GM18909 (cell line): ENCODE data around the gene SLC22A23.

Experiments used
- ATAC-seq: cut with Tn5 transposase; IDR thresholded peaks from one replicate; pipeline ENCODE4 v1.9.1; 2021; ENCODE audit warnings: mild to moderate bottlenecking; ENCODE audit not compliant: unreplicated experiment, poor library complexity

SLC22A23 gene

DNA sequence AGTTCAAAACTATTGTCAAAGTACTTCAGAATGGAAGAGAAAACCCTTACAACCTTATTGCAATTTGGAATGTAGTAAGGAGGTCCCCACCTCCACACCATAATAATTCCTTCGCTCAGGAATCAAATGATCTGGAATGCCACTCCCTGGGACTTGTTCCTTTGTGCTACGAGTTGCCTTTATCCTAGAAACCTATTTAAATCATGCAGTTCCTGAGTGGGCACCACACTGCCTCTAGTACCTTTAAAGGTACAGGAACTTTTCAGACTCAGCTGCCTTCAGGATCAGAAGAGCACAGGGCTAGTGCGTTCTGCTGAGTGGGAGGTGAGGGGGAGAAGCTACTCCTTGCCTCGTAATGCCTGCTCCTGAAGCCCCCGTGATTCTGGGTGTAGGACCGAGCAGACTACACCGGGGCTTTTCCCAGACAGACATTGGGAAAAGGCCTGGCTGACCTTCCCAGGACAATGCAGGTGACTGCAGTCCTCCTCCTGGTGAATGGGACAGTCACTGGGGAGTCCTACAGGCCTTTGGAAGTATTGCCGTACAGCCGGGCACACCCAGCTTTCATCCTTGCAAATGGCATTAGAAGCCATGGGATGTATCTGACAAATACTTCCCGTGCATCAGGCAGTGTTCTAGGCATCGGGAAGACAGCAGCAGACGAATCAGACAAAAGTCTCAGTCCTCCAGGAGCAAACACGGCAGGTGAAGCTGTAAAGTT is 217.6 kb downstream of the SLC22A23 start:
- ATAC-seq = no peak

DNA sequence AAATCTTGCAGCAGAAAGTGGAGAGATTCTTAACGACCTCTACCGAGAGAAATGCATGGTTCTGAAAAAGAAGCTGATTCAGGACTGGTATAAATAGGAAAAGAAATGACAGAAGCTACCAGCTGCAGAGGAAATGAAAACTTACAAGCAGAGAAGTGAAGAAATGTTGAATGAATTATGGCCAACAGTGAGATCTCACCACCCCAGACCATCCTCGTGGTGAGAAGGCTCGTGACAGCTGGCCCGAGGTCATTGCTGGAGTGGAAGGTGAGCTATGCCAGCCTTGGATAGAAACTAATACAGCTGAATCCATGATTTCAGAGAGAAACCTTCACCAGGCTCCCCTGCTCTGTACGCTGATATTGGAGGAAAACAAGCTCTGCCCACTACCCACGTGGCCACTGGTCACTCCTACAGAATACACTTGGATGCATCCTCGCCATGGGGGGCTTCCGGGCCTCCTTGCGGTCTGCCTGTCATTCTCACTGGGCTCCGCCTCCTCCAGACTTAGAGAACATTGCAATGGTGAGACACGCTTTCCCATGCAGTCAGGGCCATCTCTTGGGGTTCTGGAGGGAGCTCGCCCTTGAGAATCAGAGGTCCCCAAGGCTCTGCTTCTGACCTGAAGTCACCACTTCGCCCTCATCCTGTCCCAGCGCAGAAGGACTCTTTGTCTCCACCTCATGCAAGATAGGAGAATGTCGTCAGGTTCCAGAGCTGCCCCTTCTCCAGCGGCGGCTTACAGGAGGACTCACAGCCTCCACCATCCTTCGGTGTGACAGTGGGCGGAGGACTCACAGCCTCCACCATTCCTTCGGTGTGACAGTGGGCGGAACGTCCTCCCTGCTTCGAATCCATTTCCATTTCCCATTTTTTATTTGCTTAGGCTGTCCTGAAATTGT is 218.8 kb downstream of the SLC22A23 start:
- ATAC-seq = no peak

DNA sequence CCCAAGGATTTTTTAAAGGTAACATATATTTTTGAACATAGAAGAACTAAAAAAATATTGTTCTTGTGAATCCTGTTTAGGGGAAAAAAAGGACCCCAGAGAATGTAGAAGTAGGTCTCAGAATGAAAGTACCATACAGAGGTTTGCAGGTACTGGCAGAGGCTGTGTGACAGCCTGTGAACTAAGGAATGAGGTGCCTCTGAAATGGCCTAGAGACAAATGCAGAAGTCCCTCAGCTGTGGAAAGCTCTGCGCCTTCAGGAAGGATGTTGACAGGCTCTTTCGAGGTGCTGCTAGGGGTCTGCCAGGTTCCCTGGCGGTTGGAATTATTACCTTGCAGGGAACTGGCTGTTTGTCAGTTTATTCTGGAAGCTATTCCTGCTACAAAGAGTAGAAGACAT is 220.8 kb downstream of the SLC22A23 start:
- no peak for ATAC-seq

DNA sequence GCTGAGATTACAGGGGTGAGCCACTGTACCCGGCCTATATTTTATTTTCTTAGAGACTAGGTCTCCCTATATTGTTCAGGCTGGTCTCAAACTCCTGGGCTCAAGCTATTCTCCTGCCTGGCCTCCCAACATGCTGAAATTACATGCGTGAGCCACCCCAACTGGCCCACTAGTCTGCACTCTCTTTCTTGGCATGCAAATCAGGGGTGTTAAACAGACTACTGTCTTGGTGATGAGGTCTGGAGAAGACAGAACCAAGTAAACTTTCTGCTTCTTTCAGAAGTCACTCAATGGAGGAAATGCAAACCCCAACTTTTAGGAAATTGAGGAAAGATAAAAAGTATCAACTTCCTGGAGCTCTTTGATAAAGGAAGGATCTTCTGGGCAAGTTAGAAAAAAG is 221.4 kb downstream of the SLC22A23 start:
- no peak for ATAC-seq

DNA sequence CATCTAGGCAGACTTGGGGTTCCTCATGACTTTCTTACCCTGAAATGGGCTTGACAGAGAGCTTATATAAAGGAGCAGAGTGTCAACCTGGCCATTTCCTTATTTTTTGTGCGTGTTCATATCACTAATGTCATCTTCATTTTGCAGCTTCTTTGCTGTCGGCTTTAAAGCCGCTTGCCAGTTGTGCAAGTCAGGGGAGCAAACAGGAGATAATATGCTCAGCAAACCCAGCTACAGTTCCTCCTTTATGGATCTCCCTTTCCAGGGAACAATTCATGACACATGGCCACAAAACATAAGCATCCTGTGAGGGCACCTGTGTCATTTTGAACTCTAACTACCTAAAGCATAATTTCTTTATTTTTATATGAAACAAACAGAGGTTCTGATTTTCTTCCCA is 222.9 kb downstream of the SLC22A23 start:
- no peak for ATAC-seq

DNA sequence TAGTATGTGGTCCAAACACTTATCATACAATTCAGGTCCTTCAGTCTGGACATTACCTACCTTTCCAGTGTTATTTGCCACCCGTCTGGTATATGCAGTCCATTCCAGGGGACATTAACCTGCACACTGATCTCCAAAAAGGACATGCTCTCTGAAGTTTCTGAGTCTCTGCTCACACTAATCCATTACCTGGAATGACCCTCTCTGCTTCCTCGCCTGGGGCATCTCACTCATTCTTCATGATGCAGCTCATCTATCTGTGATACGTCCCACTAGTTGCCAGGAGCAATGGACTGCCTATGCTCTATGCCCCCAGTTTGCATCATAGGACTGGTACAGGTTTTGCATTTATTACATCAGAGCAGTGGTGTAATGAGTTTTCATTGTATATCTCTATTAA is 223.5 kb downstream of the SLC22A23 start:
- no peak for ATAC-seq

DNA sequence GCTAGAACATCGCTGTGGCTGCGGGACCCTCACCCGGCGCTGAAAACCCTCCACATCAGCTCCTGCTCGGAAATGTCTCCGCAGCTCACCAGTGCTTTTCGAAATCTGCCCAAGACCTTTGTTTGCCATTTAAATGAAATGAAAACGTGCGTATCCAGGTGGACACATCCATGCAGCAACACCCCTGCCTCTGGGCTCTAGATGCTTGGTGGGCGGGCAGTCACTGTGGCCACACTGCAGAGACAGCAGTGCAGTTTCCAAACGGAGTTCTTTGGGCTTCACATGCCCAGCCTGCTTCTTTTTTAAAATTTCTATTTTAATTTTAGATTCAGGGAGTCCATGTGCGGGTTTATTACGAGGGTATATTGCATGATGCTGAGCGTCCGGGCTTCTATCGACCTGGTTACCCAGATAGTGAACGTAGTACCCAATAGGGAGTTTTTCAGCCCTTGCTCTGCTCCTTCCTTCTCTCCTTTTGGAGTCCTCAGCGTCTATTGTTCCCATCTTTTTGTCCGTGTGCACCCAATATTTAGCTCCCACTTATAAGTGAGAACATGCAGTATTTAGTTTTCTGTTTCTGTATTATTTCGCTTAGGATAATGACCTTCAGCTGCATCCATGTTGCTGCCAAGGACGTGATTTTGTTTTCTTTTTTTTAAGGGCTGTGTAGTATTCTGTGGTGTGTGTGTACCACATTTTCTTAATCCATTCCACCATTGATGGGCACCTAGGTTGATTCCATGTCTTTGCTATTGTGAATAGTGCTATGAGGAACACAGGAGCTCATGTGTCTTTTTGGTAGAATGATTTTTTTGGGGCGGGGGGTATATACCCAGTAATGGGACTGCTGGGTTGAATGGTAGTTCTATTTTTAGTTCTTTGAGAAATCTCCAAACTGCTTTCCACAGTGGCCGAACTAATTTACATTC is 224.6 kb downstream of the SLC22A23 start:
- no peak for ATAC-seq

DNA sequence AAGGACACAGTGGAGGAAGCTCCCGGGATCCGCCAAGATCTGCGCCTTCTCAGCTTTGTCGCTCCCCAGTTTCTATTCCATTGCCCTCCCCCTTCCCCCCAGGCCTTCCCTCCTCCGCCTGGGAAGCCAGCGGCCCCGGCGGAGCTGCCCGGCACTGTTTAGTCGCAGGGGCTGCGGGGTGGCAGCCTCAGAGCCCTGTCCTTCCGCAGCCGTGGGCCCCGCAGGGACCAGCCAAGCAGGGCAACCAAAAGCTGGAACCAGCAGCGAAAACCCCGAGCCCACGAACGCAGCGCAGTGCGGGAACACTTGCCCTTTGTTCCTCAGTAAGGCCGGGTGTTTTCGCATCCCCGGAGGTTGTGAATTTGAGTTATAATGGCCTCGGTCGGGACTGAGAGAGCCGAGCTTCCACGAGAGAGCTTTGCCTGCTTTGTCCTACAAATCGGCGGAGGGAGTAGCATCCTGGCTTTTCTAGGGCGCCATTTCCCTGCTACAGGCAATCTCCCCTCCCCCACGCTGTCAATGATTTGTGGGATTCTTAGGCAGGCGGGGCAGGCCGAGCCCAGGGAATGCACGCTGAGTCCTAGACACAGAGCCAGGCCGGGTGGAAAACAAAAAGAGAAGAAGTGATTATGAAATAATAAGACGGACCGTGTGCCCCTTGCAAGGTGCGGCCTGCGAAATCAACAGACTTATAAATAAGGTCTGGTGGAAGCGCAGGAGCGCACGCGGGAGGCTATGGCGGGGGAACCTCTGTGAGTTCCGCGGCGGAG is 225.4 kb downstream of the SLC22A23 start:
- no peak for ATAC-seq

DNA sequence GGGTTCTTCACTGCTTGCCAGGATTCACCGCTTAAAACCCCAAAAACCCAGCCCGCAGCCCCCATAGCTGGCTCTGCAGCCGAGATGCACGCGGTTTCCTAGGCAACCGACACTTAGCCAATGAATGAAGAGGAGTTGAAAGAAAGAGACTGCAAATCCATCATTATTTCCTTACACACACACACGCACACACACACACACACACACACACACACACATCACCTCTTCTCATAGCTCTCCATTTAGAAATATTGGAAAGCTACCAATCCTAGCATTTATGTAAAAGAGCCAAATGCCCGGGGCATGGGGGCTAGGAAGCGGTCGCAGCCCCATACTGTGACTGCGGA is 226.0 kb downstream of the SLC22A23 start:
- no peak for ATAC-seq

DNA sequence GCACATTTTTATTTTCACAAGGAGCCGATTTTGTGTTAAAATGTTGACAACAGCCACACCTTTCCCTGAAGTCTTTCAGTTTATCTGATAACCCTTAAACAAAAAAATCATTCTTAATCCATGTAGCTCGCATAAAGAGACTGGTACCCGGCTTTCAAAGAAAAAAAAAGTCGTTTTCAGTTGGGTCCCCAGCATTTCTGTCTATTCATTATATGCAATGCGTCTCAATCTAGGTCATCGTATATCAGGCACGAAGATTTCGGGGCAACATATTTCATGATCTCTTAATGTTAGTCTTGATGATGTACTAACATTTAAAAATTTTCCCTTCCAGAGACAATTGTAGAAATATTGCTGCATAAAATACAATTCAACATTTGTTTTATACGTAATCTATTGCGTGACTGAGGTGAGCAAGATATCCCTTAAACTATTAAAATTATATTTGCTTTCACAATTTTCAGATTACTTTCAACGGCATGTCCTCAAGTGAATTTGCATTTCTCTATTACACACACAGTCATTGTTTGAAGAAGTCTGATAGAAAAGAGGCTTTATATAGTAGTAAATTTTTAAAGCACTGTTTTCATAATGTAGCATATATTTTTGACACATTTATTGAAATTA is 226.5 kb downstream of the SLC22A23 start:
- ATAC-seq = no peak

DNA sequence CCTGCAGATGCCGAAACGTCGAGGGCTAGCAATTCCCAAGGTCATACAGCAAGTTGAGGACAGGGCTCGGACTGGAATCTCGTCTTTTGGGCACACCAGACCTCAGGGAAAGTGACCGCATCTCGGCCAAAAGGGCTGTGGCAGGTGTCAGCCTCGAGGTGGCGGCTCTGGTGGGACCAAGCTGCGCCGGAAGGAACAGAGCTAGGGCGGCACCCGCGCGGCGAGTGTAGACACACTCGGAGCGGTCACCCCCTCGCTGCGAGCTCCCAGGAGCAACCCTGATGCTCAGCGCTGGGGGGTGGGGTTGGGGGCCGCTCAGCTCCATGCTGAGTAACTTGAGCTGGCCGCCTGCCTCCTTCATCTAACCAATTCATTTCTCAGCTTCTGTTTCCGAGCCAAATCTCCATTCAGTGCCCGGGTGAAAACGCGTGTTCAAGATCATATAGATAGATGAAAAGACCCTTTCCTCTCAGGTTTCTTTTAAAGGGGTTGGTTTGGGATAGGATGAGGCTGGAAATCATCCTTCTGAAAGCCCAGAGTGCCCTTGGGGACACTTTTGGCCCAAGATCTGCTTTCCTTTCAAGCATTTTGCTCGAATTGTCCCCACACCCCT is 227.2 kb downstream of the SLC22A23 start:
- ATAC-seq = no peak

DNA sequence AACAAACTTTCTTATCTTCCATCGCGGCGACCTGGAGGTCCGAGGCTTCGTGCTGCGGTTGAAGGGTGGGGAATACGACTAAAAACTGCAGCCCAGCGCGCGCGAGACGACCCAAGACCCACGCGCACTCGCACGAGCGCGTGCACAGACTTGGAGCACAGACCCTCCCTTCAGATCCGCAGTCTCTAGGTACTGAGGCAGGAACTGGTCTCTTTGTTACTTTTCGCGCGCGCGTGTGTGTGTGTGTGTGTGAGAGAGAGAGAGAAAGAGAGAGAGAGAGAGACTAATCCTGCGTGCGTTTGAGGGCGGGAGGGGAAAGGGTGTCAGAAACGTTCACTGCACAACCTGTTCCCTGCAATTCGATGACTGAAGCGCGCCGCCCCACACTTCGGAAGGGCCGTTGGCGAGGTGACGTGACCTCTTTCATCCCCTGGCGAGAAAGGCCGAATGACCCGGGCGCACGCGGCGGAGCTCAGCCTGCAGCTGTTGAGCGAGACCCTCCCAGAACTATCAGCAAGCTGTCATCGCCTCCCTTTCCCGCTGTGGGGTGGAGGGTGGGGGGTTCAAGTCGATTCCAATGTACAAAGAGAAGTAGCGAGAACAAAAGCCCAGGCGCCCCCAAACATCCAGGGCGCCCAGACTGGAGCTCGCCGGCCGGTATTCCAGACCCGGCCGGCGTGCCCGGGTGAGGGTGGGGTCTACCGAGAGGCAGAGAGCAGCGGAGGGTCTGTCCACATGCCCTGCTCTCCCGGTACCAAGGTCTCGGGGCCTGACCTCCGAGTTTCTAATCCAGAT is 227.9 kb downstream of the SLC22A23 start:
- no peak for ATAC-seq

DNA sequence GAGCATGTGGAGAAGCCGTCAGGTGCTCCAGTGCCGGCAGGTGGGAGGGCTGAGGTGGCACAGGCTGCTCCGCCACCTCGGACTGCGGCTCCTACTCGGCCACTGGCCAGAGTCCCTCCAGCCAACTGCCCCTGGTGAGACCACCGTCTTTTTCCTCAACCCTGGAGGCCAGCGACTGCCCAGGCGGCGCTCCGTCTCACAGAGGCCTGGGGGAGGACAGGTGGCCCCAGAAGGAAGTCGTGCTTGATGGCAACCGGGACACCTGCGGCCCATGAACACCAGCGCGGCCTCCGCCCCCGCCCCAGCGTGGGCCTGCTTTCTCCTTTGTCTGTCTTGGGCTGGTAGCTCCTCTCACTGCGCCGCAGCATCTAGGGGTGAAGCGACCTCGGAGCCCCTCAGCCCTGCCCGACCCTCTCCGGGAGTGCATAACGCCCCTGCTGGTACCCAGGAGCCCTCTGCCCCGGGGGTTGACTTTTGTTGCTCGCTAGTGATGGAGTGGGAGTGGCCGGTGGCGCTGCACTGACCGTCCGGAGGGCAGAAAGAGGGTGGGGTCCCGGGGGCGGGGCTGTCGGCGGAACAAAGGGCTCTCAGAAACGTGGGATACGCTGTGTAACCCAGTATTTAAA is 228.7 kb downstream of the SLC22A23 start:
- ATAC-seq = no peak

DNA sequence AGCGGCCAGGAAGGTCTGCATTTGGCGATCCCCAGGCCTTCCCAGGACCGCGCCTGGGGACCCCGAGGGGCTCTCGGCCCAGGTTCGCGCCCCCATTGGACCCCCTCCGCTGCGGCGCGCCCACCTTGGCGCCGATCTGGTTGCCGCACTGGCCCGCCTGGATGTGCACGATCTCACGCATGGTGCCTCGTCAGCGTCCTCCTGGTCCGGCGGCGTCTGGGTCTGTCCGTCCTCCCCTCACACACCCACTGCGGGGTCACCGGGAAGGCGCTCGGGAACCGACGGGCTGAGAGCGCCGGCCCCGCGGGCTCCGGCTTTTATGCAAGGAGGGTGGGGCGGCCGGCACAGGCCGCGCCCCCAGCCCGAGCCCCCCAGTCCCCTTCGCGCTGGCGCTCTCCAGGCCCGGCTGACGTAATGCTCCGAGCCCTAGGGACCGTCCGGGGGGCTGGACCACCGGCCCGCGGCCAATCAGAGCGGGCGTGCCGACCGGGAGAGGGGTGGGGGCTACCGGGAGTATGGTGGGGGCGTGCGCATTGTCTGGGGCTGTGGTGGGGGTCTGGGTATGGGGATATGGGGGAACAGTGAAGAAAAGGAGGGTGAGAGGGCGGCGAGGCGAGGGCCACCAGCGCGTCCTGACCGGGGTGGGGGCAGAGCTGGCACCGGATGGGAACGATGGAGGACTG is 229.3 kb downstream of the SLC22A23 start, which contains the start of gene TUBB2B:
Gene TUBB2B, minus strand, starts transcription at position 291 of the 683 bp plus-strand sequence. Its CDS starts 110 bp downstream, at position 181.
- no peak for ATAC-seq

DNA sequence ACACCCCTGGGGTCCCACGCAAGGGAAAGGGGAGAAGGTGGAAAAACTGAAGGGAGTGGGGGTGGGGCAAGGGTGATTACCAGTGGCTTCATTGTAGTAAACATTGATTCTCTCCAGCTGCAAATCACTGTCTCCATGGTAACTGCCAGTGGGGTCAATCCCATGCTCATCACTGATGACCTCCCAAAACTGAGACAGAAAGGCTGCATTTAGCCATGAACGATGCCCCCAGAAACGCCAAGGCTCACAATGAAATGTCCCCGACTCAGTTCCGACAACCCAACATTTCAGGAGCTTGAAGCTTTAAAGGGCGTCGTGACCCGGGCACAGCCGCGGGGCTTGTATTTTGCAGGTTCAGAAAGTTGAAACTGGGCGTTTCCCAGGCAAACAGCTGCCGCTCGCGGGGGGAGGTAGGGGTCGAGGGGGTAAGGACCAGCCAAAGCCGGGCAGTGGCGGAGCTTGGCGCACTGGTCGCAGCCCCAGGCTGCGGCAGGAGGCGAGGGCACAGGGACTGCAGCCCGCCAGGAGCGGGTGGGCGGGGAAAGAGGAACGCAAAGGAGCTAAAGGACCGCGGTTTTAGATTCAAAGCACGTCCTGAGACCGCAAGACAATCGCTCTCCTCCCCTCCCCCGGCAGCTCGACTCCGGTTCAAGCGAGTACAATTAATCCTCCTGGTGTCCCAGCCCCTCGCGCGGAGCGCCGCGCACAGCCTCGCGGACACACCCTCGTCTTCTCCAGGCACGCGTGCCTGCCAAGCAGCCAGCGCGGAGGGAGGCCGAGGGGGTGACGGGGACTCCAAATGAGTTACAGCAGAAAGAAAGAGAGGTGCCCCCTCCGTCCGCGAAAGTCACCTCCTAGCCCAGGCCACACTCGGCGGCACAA is 230.1 kb downstream of the SLC22A23 start:
- no peak for ATAC-seq

DNA sequence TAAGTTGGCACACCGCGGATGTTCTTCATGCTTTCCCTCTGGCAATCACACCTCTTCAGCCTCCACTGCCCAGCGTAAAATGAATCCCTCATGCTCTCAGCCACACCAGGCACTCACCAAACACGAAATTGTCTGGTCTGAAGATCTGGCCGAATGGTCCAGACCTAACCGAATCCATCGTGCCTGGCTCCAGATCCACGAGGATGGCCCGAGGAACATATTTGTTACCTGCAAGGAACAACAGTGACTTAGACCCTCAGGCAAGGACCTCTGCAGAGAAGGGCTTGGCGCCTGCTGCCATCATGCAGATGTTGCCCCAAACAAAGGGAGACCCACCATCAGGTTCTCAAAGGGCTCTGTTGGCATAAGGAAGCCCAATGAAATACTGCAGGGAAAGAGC is 230.8 kb downstream of the SLC22A23 start:
- no peak for ATAC-seq
